GM23338 (cell line): Measurements from ENCODE around the gene ADH6. TPM values are rescaled to one million over a fixed set of nuclear protein-coding genes. Genes with fewer than 3 reads are reported as not detected.

Experiments
- ATAC-seq: fragments of 200-7000 bp; cut with Tn5 transposase; 3 replicates; pipeline ENCODE4 v1.9.1; 2020
- DNase-seq: peaks from one replicate; pipeline ENCODE4 v3.0.0-alpha.2; 2015; ENCODE audit warnings: low spot score
- H2AFZ ChIP-seq: fragments of 200-600 bp; sonication (generic); 2 replicates; pipeline ENCODE4 v1.8.0; 2016; ENCODE audit warnings: antibody characterized with exemption, mild to moderate bottlenecking, moderate library complexity
- H3F3A ChIP-seq: fragments of 200-600 bp; sonication (generic); replicated peaks from 2 replicates; pipeline ENCODE4 v1.8.0; 2017; ENCODE audit warnings: antibody characterized with exemption, mixed run types, low read depth
- H3K27ac ChIP-seq: fragments of 200-600 bp; sonication (generic); 2 replicates; pipeline ENCODE4 v1.6.1; 2016; ENCODE audit warnings: low read depth
- H3K27me3 ChIP-seq: fragments of 200-600 bp; sonication (generic); 2 replicates; pipeline ENCODE4 v1.8.0; 2016; ENCODE audit warnings: mild to moderate bottlenecking, mixed run types, moderate library complexity; ENCODE audit not compliant: insufficient read depth
- H3K36me3 ChIP-seq: fragments of 200-600 bp; sonication (generic); 2 replicates; pipeline ENCODE4 v1.8.0; 2016; ENCODE audit warnings: mild to moderate bottlenecking; ENCODE audit not compliant: insufficient read depth
- H3K4me1 ChIP-seq: fragments of 200-600 bp; sonication (generic); 2 replicates; pipeline ENCODE4 v1.8.0; 2016; ENCODE audit warnings: mild to moderate bottlenecking, moderate library complexity; ENCODE audit not compliant: insufficient read depth
- H3K4me2 ChIP-seq: fragments of 200-600 bp; sonication (generic); 2 replicates; pipeline ENCODE4 v1.7.1; 2017; ENCODE audit warnings: mixed run types
- H3K4me3 ChIP-seq: fragments of 200-600 bp; sonication (generic); 2 replicates; pipeline ENCODE4 v1.6.1; 2016; ENCODE audit warnings: mixed run types
- H3K79me2 ChIP-seq: fragments of 200-600 bp; sonication (generic); replicated peaks from 2 replicates; pipeline ENCODE4 v1.8.0; 2017; ENCODE audit warnings: mild to moderate bottlenecking; ENCODE audit not compliant: insufficient read depth
- H3K9me2 ChIP-seq: fragments of 200-600 bp; sonication (generic); 2 replicates; pipeline ENCODE4 v1.8.0; 2017; ENCODE audit not compliant: insufficient read depth
- H4K20me1 ChIP-seq: fragments of 200-600 bp; sonication (generic); replicated peaks from 2 replicates; pipeline ENCODE4 v1.8.0; 2017; ENCODE audit warnings: mild to moderate bottlenecking; ENCODE audit not compliant: insufficient read depth
- H3K27ac Mint-ChIP-seq: 2 replicates; pipeline ENCODE4 v1.8.0; 2020; ENCODE audit warnings: inconsistent platforms, mild to moderate bottlenecking, moderate library complexity, mixed read lengths
- H3K27me3 Mint-ChIP-seq: 3 replicates; pipeline ENCODE4 v1.8.0; 2022; ENCODE audit warnings: low read depth, mild to moderate bottlenecking, moderate library complexity, mixed read lengths, inconsistent platforms; ENCODE audit not compliant: insufficient read depth, poor library complexity
- H3K36me3 Mint-ChIP-seq: 3 replicates; pipeline ENCODE4 v1.8.0; 2021; ENCODE audit warnings: low read depth, mild to moderate bottlenecking, inconsistent platforms, moderate library complexity, mixed read lengths
- H3K4me1 Mint-ChIP-seq: 3 replicates; pipeline ENCODE4 v1.8.0; 2020; ENCODE audit warnings: mild to moderate bottlenecking, inconsistent platforms, mixed read lengths
- H3K4me3 Mint-ChIP-seq: 3 replicates; pipeline ENCODE4 v1.8.0; 2021; ENCODE audit warnings: moderate library complexity, mild to moderate bottlenecking, inconsistent platforms, mixed read lengths
- H3K9me3 Mint-ChIP-seq: 3 replicates; pipeline ENCODE4 v1.8.0; 2020; ENCODE audit warnings: moderate library complexity, mild to moderate bottlenecking, inconsistent platforms, mixed read lengths
- CREB1 ChIP-seq: fragments of 250-450 bp; sonication (Bioruptor Pico); IDR thresholded peaks from 2 replicates; pipeline ENCODE4 v1.5.0; 2020; ENCODE audit warnings: low read depth, mild to moderate bottlenecking, moderate library complexity
- EZH2 ChIP-seq: fragments of 200-600 bp; sonication (generic); IDR thresholded peaks from one replicate; pipeline ENCODE4 v1.8.0; 2017; ENCODE audit warnings: antibody characterized with exemption, mild to moderate bottlenecking, low read depth; ENCODE audit not compliant: unreplicated experiment
- EZH2phosphoT487 ChIP-seq: fragments of 200-600 bp; sonication (generic); IDR thresholded peaks from one replicate; pipeline ENCODE4 v1.8.1; 2018; ENCODE audit warnings: antibody characterized with exemption; ENCODE audit not compliant: unreplicated experiment
- JUNB ChIP-seq: IDR thresholded peaks from one replicate; pipeline ENCODE4 v1.6.1; 2016; ENCODE audit warnings: antibody characterized with exemption; ENCODE audit not compliant: unreplicated experiment
- NANOG ChIP-seq: IDR thresholded peaks from 2 replicates; pipeline ENCODE4 v1.6.1; 2016; ENCODE audit warnings: antibody characterized with exemption, borderline replicate concordance
- ZNF331 ChIP-seq: fragments of 250-450 bp; sonication (Bioruptor Pico); IDR thresholded peaks from 2 replicates; pipeline ENCODE4 v1.5.0; 2020; ENCODE audit warnings: low read depth, mild to moderate bottlenecking, moderate library complexity
- polyA plus RNA-seq: library from polyadenylated mRNA; unstranded; fragments of >200 nt; fragmentation: Nextera tagmentation; extraction: Ambion mirVana; gene quantifications from 2 replicates; pipeline ENCODE4 v1.2.1, GENCODE V29; 2016
- total RNA-seq: library from RNA; depleted of rRNA; stranded (reverse); fragments of >200 nt; shearing (Covaris generic); gene quantifications from 2 replicates; pipeline ENCODE4 v1.2.3, GENCODE V29; 2014
- TF ChIP-seq, protein P1 (sequence below): fragments of 250-450 bp; sonication (Bioruptor Pico); IDR thresholded peaks from 2 replicates; pipeline ENCODE4 v1.5.0; 2020; ENCODE audit warnings: mild to moderate bottlenecking, moderate library complexity

ADH6 gene
- total and polyA plus RNA-seq, 2 experiments from 2014 or later = 0.58 TPM; not detected in 1

DNA sequence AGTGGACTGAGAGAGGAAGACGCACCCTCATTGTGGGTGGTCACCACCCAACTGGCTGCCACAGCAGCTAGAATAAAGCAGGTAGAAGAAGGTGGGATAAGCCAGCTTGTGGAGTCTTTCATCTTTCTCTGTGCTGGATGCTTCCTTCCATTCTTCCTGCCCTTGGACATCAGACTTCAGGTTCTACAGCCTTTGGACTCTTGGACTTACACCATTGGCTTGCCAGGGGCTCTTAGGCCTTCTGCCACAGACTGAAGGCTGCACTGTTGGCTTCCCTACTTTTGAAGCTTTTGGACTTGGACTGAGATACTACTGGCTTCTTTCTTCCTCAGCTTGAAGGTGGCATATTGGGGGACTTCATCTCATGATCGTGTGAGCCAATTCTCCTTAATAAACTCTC, 33.5 kb downstream of the ADH6 start:
- no peak overlapping the region for H3K4me3 Mint-ChIP-seq
- H3K27me3 Mint-ChIP-seq = no peaks in the 10 kb centered on the region
- DNase-seq (no peak), ATAC-seq (no peak)
- no peak overlapping the region for H3K27ac Mint-ChIP-seq
- peaks cover 45% of the 10 kb centered on the region for H3K36me3 Mint-ChIP-seq
- Histone ChIP-seq H3K27ac (no peak overlapping the region), H3K4me1 (no peaks in the 10 kb centered on the region), H4K20me1 (no peaks in the 10 kb centered on the region), H3K9me2 (peaks cover 3% of the 10 kb centered on the region; the same call in 1 of the 2 replicates), H3K27me3 (no peaks in the 10 kb centered on the region), H3K4me3 (no peak overlapping the region), H2AFZ (no peak overlapping the region), H3K4me2 (no peak overlapping the region), H3K79me2 (no peaks in the 10 kb centered on the region), H3F3A (no peaks in the 10 kb centered on the region), H3K36me3 (no peaks in the 10 kb centered on the region; the same call in 1 of the 2 replicates)
- TF ChIP-seq ZNF331 (CRISPR knock-in tag) (no peak), NANOG (no peak), EZH2 (no peak), EZH2phosphoT487 (no peak), JUNB (no peak), CREB1 (CRISPR knock-in tag) (no peak)
- TF ChIP-seq, protein P1, sequence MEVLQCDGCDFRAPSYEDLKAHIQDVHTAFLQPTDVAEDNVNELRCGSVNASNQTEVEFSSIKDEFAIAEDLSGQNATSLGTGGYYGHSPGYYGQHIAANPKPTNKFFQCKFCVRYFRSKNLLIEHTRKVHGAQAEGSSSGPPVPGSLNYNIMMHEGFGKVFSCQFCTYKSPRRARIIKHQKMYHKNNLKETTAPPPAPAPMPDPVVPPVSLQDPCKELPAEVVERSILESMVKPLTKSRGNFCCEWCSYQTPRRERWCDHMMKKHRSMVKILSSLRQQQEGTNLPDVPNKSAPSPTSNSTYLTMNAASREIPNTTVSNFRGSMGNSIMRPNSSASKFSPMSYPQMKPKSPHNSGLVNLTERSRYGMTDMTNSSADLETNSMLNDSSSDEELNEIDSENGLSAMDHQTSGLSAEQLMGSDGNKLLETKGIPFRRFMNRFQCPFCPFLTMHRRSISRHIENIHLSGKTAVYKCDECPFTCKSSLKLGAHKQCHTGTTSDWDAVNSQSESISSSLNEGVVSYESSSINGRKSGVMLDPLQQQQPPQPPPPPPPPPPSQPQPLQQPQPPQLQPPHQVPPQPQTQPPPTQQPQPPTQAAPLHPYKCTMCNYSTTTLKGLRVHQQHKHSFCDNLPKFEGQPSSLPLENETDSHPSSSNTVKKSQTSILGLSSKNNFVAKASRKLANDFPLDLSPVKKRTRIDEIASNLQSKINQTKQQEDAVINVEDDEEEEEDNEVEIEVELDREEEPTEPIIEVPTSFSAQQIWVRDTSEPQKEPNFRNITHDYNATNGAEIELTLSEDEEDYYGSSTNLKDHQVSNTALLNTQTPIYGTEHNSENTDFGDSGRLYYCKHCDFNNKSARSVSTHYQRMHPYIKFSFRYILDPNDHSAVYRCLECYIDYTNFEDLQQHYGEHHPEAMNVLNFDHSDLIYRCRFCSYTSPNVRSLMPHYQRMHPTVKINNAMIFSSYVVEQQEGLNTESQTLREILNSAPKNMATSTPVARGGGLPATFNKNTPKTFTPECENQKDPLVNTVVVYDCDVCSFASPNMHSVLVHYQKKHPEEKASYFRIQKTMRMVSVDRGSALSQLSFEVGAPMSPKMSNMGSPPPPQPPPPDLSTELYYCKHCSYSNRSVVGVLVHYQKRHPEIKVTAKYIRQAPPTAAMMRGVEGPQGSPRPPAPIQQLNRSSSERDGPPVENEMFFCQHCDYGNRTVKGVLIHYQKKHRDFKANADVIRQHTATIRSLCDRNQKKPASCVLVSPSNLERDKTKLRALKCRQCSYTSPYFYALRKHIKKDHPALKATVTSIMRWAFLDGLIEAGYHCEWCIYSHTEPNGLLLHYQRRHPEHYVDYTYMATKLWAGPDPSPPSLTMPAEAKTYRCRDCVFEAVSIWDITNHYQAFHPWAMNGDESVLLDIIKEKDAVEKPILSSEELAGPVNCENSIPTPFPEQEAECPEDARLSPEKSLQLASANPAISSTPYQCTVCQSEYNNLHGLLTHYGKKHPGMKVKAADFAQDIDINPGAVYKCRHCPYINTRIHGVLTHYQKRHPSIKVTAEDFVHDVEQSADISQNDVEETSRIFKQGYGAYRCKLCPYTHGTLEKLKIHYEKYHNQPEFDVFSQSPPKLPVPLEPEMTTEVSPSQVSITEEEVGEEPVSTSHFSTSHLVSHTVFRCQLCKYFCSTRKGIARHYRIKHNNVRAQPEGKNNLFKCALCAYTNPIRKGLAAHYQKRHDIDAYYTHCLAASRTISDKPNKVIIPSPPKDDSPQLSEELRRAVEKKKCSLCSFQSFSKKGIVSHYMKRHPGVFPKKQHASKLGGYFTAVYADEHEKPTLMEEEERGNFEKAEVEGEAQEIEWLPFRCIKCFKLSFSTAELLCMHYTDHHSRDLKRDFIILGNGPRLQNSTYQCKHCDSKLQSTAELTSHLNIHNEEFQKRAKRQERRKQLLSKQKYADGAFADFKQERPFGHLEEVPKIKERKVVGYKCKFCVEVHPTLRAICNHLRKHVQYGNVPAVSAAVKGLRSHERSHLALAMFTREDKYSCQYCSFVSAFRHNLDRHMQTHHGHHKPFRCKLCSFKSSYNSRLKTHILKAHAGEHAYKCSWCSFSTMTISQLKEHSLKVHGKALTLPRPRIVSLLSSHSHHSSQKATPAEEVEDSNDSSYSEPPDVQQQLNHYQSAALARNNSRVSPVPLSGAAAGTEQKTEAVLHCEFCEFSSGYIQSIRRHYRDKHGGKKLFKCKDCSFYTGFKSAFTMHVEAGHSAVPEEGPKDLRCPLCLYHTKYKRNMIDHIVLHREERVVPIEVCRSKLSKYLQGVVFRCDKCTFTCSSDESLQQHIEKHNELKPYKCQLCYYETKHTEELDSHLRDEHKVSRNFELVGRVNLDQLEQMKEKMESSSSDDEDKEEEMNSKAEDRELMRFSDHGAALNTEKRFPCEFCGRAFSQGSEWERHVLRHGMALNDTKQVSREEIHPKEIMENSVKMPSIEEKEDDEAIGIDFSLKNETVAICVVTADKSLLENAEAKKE (CRISPR knock-in tag) = no peak
- no peaks in the 10 kb centered on the region for H3K4me1 Mint-ChIP-seq
- peaks cover 67% of the 10 kb centered on the region for H3K9me3 Mint-ChIP-seq
